ENCODE measurements around the gene SPEG. TPM values are rescaled to one million over a fixed set of nuclear protein-coding genes. Genes with fewer than 3 reads are reported as not detected.

SPEG gene
- total RNA-seq, 1 experiment from 2014 or later: 26.2 TPM

GRCh38 chr2:219475697-219476651 lies 41.3 kb downstream of the SPEG start:
- Histone ChIP-seq H3K27ac (no peak overlapping the region), H3K9me3 (replicated peaks) (no peaks in the 10 kb centered on the region), H3K36me3 (no peaks in the 10 kb centered on the region), H3K4me1 (no peaks in the 10 kb centered on the region), H3K4me3 (no peak overlapping the region), H3K27me3 (no peaks in the 10 kb centered on the region)
- peak; percentile 64 to 76 for DNase-seq

- Histone ChIP-seq H3K27ac (no peak overlapping the region), H3K36me3 (0 out of 2 replicates have a peak, but pooled peaks cover 3% of the 10 kb centered on the region)
These were observed 42.1 kb downstream of the SPEG start for GRCh38 chr2:219476652-219477151.

DNA sequence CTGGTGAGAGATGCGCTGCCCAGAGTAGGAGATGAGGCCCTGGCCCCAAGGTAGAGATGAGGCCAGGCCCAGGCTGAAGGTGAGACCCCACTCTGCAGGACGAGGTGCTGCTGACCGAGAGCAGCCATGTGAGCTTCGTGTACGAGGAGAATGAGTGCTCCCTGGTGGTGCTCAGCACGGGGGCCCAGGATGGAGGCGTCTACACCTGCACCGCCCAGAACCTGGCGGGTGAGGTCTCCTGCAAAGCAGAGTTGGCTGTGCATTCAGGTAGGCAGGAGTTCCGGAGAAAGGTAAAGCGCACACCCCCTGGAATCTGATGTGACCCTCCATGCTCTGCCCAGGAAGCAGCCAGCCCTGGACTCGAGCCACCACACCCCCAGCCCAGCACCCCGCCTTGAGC lies 42.5 kb downstream of the SPEG start:
- Histone ChIP-seq H3K4me3 (no peak overlapping the region), H3K9me3 (replicated peaks) (no peaks in the 10 kb centered on the region), H3K36me3 (0 out of 2 replicates have a peak, but pooled peaks cover 6% of the 10 kb centered on the region), H3K27ac (no peak overlapping the region), H3K27me3 (no peaks in the 10 kb centered on the region), H3K4me1 (no peaks in the 10 kb centered on the region)
- no peak for DNase-seq

More at GRCh38 chr2:219476652-219477151, 42.1 kb downstream of the SPEG start:
- peak in 1 of 2 experiments; percentile 41 for DNase-seq
- H3K27me3 ChIP-seq: no peaks in the 10 kb centered on the region
- H3K9me3 ChIP-seq (replicated peaks): no peaks in the 10 kb centered on the region
- no peak overlapping the region for H3K4me3 ChIP-seq
- H3K4me1 ChIP-seq: no peaks in the 10 kb centered on the region

DNA sequence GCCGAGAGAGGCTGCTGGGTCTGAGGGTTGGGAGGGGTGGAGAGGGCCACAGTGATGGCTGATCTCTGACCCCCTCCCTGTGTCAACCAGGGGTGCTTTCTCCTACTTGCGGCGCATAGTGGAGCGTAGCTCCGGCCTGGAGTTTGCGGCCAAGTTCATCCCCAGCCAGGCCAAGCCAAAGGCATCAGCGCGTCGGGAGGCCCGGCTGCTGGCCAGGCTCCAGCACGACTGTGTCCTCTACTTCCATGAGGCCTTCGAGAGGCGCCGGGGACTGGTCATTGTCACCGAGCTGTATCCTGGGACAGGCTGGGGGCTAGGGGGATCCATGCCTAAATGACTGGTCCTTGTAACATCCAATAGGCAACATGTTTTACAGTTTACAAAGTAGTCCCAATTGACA lies 43.2 kb downstream of the SPEG start:
- H3K4me3 ChIP-seq: no peak overlapping the region
- H3K36me3 ChIP-seq: 0 out of 2 replicates have a peak, but pooled peaks cover 6% of the 10 kb centered on the region
- no peak overlapping the region for H3K27ac ChIP-seq
- no peaks in the 10 kb centered on the region for H3K27me3 ChIP-seq
- no peaks in the 10 kb centered on the region for H3K4me1 ChIP-seq
- no peaks in the 10 kb centered on the region for H3K9me3 ChIP-seq (replicated peaks)
- no peak for DNase-seq

DNA sequence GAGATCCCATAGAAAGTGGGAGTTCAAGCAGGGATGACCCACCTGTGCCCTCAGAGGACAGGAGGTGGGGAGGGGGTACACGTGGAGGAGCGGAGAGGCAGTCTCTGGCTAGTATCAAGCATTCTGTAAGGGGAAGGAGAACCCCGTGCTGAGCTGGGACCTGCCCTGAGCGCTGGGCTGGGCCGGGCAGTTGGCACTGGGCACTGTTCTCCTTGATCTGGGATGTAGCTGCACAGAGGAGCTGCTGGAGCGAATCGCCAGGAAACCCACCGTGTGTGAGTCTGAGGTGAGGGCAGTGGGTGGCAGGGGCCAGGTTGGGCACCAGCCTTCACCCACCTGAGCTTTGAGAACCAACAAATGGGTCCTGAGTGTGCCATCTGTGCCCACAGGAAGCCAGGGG lies 44.3 kb downstream of the SPEG start:
- Histone ChIP-seq H3K4me1 (no peaks in the 10 kb centered on the region), H3K4me3 (no peak overlapping the region), H3K9me3 (replicated peaks) (no peaks in the 10 kb centered on the region), H3K27me3 (no peaks in the 10 kb centered on the region), H3K36me3 (0 out of 2 replicates have a peak, but pooled peaks cover 6% of the 10 kb centered on the region), H3K27ac (no peak overlapping the region)
- no peak for DNase-seq

GRCh38 chr2:219480004-219480403 lies 45.4 kb downstream of the SPEG start:
- no peaks in the 10 kb centered on the region for H3K4me1 ChIP-seq
- no peaks in the 10 kb centered on the region for H3K9me3 ChIP-seq (replicated peaks)
- no peaks in the 10 kb centered on the region for H3K27me3 ChIP-seq
- H3K4me3 ChIP-seq: no peak overlapping the region
- no peak overlapping the region for H3K27ac ChIP-seq
- H3K36me3 ChIP-seq: 0 out of 2 replicates have a peak, but pooled peaks cover 6% of the 10 kb centered on the region
- no peak for DNase-seq

DNA sequence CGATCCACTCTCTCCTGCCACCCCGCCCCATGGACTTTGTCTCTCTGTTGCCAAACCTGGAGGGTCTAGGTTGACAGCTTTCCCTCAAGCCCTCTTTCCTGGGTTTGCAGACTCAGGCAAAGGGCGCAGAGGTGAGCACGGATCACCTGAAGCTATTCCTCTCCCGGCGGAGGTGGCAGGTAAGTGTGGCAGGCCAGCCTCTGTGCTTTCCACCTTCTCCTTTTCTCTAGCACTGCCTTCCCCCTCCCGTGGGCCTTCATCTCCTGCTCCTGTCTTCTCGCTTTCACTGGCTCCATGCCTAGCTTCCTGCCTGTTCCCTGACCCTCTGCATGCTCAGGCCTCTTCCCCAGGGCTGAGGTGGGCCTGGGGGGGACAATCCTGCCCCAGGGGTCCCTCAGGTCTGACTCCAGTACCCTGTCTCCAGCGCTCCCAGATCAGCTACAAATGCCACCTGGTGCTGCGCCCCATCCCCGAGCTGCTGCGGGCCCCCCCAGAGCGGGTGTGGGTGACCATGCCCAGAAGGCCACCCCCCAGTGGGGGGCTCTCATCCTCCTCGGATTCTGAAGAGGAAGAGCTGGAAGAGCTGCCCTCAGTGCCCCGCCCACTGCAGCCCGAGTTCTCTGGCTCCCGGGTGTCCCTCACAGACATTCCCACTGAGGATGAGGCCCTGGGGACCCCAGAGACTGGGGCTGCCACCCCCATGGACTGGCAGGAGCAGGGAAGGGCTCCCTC lies 48.2 kb downstream of the SPEG start:
- Histone ChIP-seq H3K4me1 (no peaks in the 10 kb centered on the region; the same call in 1 of the 2 replicates), H3K36me3 (0 out of 2 replicates have a peak, but pooled peaks cover 6% of the 10 kb centered on the region), H3K4me3 (no peak overlapping the region), H3K27me3 (no peaks in the 10 kb centered on the region), H3K9me3 (replicated peaks) (no peaks in the 10 kb centered on the region), H3K27ac (no peak overlapping the region)
- no peak for DNase-seq

GRCh38 chr2:219483451-219484342 lies 49.1 kb downstream of the SPEG start:
- Histone ChIP-seq H3K4me1 (no peaks in the 10 kb centered on the region; the same call in 1 of the 2 replicates), H3K27me3 (no peaks in the 10 kb centered on the region), H3K27ac (no peak overlapping the region), H3K36me3 (0 out of 2 replicates have a peak, but pooled peaks cover 6% of the 10 kb centered on the region), H3K4me3 (no peak overlapping the region), H3K9me3 (replicated peaks) (no peaks in the 10 kb centered on the region)
- DNase-seq: no peak

- 0 out of 2 replicates have a peak, but pooled peaks cover 6% of the 10 kb centered on the region for H3K36me3 ChIP-seq
- H3K4me3 ChIP-seq: no peak overlapping the region
- DNase-seq: no peak
- no peak overlapping the region for H3K27ac ChIP-seq
- H3K9me3 ChIP-seq (replicated peaks): no peaks in the 10 kb centered on the region
- H3K27me3 ChIP-seq: no peaks in the 10 kb centered on the region
- no peaks in the 10 kb centered on the region; the same call in 1 of the 2 replicates for H3K4me1 ChIP-seq
These were observed 49.9 kb downstream of the SPEG start for GRCh38 chr2:219484343-219485200.

DNA sequence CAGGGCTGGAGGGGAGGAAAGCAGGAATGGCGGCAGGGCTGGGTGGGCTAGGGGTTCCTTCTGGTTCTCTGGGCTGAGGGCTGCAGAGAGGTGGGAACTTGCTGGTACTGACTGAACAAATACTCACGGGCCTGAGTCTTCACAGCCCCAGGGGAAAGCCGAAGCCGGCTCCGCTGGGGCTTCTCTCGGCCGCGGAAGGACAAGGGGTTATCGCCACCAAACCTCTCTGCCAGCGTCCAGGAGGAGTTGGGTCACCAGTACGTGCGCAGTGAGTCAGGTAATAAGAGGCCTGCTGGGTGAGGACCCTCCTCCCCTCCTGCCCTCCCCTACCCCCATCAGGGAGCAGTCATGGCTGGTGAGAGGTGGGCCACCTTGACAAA lies 50.5 kb downstream of the SPEG start:
- DNase-seq: no peak
- Histone ChIP-seq H3K4me3 (no peak overlapping the region), H3K27ac (no peak overlapping the region), H3K36me3 (0 out of 2 replicates have a peak, but pooled peaks cover 6% of the 10 kb centered on the region), H3K4me1 (no peaks in the 10 kb centered on the region; the same call in 1 of the 2 replicates), H3K9me3 (replicated peaks) (no peaks in the 10 kb centered on the region), H3K27me3 (no peaks in the 10 kb centered on the region)

DNA sequence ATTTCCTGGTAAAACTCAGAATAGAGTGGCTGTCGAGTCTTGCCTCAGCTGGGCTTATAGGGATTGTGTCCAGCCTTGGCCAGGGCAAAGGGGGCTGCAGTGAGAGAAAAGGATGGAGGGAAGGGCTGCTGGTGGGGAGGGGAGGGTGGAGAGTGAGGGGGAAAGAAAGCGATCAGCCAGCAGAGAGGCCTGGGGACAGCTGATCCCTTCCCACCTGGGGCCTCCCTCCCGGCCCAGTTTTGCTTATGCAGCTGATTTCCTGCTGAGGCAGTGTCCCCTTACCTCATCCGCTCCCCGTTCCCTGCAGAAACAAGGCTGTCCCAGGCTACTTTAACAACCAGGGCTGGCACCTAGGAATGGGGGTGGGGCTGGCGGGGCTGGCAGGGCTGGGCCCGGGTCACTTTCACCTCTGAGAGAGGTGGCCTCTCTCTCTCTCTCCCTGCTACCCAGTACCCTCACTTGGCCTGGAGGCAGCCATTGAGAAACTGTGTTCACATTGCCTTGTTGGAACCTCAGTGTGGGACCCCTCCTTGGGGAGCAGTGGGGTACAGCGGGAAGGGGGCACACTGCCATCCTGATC lies 51.8 kb downstream of the SPEG start:
- no peaks in the 10 kb centered on the region for H3K27me3 ChIP-seq
- H3K9me3 ChIP-seq (replicated peaks): no peaks in the 10 kb centered on the region
- 0 out of 2 replicates have a peak, but pooled peaks cover 5% of the 10 kb centered on the region for H3K36me3 ChIP-seq

GRCh38 chr2:219488149-219488843 lies 53.7 kb downstream of the SPEG start:
- DNase-seq: no peak
- H3K27me3 ChIP-seq: no peaks in the 10 kb centered on the region
- H3K36me3 ChIP-seq: no peaks in the 10 kb centered on the region
- no peak overlapping the region for H3K4me3 ChIP-seq
- H3K27ac ChIP-seq: no peak overlapping the region
- H3K9me3 ChIP-seq (replicated peaks): no peaks in the 10 kb centered on the region
- H3K4me1 ChIP-seq: no peaks in the 10 kb centered on the region; the same call in 1 of the 2 replicates

More for the DNA sequence above, 51.8 kb downstream of the SPEG start:
- DNase-seq: peak in 1 of 2 experiments; percentile 52
- Histone ChIP-seq H3K4me3 (no peak overlapping the region), H3K27ac (no peak overlapping the region), H3K4me1 (no peaks in the 10 kb centered on the region; the same call in 1 of the 2 replicates)
